GM21717 (cell line): ENCODE data around the gene AIM2.

Experiments
- ATAC-seq: cut with Tn5 transposase; IDR thresholded peaks from one replicate; pipeline ENCODE4 v1.9.1; 2021; ENCODE audit warnings: mild to moderate bottlenecking, moderate library complexity; ENCODE audit not compliant: unreplicated experiment

Gene AIM2

DNA sequence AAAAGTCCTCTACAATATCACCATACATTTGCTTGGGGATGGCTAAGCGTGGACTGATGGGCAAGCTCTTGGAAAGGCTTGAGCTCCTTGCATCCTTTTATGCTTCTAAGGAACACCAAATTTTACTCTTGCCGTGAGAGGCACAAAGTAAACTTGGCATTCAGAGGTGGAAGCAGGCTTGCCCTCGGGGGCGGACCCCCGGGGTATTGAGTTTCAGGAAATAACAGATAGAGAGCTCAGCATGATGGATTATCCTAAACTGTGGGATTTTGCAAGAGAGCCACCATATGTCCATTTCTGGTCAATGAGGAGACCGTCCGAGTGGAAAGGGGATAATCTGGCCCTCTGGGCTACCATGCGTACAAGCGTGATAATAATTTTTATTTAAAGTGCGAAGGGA lies 52.8 kb downstream of the AIM2 start:
- no peak for ATAC-seq

- peak; percentile 93 for ATAC-seq
Measured at GRCh38 chr1:159015440-159015909, 61.1 kb downstream of the AIM2 start.

DNA sequence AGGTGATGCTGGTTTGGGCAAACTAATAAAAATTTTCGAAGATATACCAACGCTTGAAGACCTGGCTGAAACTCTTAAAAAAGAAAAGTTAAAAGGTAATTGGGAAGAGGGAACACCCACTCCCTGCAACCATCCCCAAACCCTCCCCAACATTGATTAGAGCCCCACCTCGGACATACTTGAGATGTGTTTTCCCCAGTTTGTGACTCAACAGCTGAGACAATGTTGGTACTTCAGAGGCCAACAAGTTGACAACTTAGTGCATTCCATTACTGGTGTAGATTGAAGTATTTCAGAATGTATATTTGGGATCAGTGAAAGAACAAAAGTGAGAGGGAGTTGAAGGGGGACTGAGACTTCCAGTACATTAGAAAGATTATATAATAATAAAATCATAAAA lies 61.7 kb downstream of the AIM2 start:
- ATAC-seq: no peak

- ATAC-seq: no peak
Measured at GRCh38 chr1:159014003-159014571, 62.5 kb downstream of the AIM2 start.

- ATAC-seq: no peak
Measured at GRCh38 chr1:159012495-159012894, 64.1 kb downstream of the AIM2 start.
